GM18505 (cell line): ENCODE results near the gene ARHGEF33.

Experiments used
- ATAC-seq: cut with Tn5 transposase; IDR thresholded peaks from one replicate; pipeline ENCODE4 v1.9.1; 2021; ENCODE audit not compliant: unreplicated experiment
- POLR2A ChIP-seq: IDR thresholded peaks from 4 replicates; pipeline ENCODE4 v1.6.1; 2011; ENCODE audit warnings: borderline replicate concordance; ENCODE audit not compliant: insufficient read depth, insufficient read length; ENCODE audit errors: extremely low read depth

The ARHGEF33 gene

GRCh38 chr2:38981003-38981669, 91.5 kb downstream of the ARHGEF33 start:
- no peak for ATAC-seq
- no peak for TF ChIP-seq POLR2A

GRCh38 chr2:38981670-38982357, 92.1 kb downstream of the ARHGEF33 start:
- no peak for TF ChIP-seq POLR2A
- no peak for ATAC-seq

DNA sequence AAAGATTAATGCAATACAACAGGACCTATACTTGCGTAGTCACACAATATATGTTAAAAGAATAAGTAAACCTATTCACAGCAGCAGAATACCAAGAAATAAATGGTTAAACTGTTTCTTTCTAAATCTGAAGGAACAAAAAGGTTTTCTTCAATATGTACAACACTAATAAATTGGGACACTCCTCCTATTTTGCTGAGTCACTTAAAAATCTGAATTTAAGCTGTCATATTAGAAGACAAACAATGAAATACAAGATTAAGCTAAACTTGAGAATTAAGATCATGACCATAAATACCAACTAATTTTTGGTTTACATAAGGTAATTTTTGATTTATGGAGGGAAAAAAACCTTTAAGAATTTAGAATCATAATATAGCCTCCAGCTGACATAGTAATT, 92.8 kb downstream of the ARHGEF33 start:
- no peak for TF ChIP-seq POLR2A
- ATAC-seq: no peak

GRCh38 chr2:38988716-38989115, 99.0 kb downstream of the ARHGEF33 start:
- TF ChIP-seq POLR2A: no peak

DNA sequence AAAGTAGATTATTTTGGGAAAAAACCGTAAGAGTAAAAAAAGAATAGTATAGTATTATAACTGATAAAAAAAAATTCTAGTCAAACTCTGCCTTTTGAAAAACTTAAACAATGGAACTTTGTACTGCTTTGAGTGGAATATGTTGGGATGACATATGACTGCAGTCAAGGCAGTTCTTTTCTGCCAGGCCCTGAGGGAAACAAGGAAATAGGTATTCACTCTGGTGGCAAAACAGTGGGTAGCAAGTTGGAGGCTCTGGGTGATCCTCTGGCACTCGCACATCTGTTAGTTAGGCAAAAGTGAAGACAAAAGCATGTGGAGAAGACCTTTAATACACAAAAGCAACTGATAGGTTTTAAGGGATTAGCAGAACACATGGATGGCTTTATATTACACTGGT, 102.2 kb downstream of the ARHGEF33 start:
- no peak for ATAC-seq
- TF ChIP-seq POLR2A: no peak

More at GRCh38 chr2:38988716-38989115, 99.0 kb downstream of the ARHGEF33 start:
- ATAC-seq: no peak

- ATAC-seq: no peak
- TF ChIP-seq POLR2A: no peak
Measured at GRCh38 chr2:38997781-38998180, 108.1 kb downstream of the ARHGEF33 start.

DNA sequence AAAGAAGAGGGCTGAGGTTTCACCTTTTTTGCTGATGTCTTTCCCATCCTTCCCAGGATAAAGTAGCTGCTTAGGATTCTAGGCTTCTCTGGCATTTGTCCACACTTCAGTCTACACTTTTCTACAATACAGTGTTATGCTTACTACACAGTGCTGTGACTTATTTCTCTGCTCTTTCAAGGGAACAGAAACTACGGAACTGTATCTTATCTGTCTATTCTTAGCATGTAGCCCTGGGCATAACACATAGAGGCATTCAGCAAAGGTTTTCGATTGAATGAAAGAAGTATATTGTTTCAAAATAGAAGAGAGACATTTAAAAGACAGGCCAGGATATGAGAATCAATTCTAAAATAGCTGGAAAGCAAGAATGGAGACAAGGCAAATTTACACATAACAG, 110.9 kb downstream of the ARHGEF33 start:
- ATAC-seq: no peak

DNA sequence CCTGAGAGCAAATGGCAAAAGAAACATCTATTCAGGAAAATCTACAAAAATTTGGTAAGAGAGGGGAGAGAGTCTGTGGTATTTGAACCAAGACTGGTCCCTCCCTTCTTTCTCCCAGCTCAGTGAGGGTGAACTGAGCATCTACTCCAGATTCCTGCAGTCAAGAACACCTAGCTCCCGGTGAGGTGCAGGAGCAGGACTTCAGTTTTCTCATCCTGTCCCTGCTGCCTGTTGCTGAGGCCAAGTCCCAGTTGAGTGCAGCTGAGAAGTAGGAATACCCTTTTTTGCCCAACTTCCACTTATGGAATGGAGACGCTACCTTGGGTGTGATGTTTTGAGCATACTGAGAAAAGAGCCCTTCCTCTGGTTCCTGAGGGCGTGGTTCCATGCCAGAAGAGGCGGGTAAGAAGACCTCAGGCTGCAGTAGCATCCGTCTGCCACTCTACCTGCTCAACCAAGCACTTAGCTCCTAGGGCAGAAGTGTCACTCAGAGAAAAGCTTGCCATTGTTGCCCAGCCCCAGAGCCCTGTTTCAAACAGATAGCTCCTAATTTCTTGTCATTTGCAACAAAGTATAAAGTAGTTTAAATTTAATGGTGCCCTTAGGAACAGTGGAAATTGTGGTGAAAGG, 118.3 kb downstream of the ARHGEF33 start:
- no peak for TF ChIP-seq POLR2A
- ATAC-seq: no peak

More for the DNA sequence above, 110.9 kb downstream of the ARHGEF33 start:
- TF ChIP-seq POLR2A: no peak

GRCh38 chr2:39008665-39009064, 119.0 kb downstream of the ARHGEF33 start:
- TF ChIP-seq POLR2A: no peak

DNA sequence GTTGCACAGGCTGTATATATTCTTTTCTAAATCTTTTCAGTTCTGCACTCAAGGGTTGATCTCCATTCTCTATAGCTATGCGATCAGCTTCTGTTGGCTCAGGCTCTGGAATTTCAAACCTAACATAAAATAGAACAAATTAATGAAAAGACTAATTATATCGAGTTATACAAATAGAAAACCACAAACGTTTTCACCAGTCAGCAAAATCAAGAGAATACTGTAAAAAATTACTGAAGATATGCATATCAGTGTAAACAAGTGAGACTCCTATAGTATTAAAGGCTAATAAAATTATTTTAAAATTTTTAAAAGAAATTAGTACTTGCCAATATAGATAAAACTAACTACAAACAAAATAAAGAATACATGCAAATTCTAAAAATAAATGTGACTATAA, 124.2 kb downstream of the ARHGEF33 start:
- no peak for TF ChIP-seq POLR2A
- ATAC-seq: no peak

More at GRCh38 chr2:39008665-39009064, 119.0 kb downstream of the ARHGEF33 start:
- no peak for ATAC-seq

- TF ChIP-seq POLR2A: no peak
- no peak for ATAC-seq
Measured at GRCh38 chr2:39015424-39015823, 125.7 kb downstream of the ARHGEF33 start.

GRCh38 chr2:39017334-39017733, 127.7 kb downstream of the ARHGEF33 start:
- no peak for ATAC-seq
- TF ChIP-seq POLR2A: no peak

GRCh38 chr2:39018638-39019037, 129.0 kb downstream of the ARHGEF33 start:
- TF ChIP-seq POLR2A: no peak

DNA sequence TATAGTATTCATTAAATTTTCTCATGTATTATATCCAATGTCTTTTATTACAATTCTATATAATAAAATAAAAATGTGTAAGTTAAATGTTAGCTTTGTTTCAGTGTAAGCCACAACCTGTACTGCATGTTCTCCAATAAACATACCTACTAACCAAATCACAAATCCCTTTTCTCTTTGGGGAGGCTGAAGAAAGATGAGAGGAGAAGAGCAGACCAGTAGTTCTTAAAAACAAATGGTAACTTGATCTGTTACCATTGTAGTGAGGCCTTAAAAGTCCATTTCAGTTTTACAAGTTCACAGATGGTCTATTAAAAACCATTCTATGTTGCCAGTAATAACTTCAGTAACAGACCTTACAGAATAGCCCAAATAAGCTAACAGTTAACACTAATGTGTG, 130.7 kb downstream of the ARHGEF33 start:
- no peak for ATAC-seq
- TF ChIP-seq POLR2A: no peak

More at GRCh38 chr2:39018638-39019037, 129.0 kb downstream of the ARHGEF33 start:
- ATAC-seq: no peak
